MM.1S (cell line): ENCODE measurements around the gene CCDC28B.

Experiments used
- CTCF ChIP-seq: fragments of 300-600 bp; sonication (generic); IDR thresholded peaks from 2 replicates; pipeline ENCODE4 v1.5.1; 2016; ENCODE audit warnings: antibody characterized with exemption, low read length, mixed read lengths
- EZH2 ChIP-seq: fragments of 300-600 bp; sonication (generic); optimal IDR thresholded peaks from 2 replicates; pipeline ENCODE3; 2017; ENCODE audit warnings: low read depth, mild to moderate bottlenecking, antibody characterized with exemption, low read length, mixed read lengths

GRCh38 chr1:32172621-32173245, 27.7 kb upstream of the CCDC28B start:
- no peak for TF ChIP-seq CTCF
- TF ChIP-seq EZH2, result no peak
